NCI-H2227 treated with DMSO at 0.1 percent for 48 hours (cell line): Measurements from ENCODE around the gene PTBP3.

ENCODE experiments used
- DNase-seq: peaks from one replicate; lab custom pipeline; 2025; lab: John Stamatoyannopoulos, UW

Gene PTBP3

GRCh38 chr9:112360047-112360804 lies 26.8 kb upstream of the PTBP3 start:
- DNase-seq, result no peak

GRCh38 chr9:112355427-112355897 lies 22.0 kb upstream of the PTBP3 start:
- DNase-seq, result peak; percentile 15

- peak; percentile 36 for DNase-seq
Observed at GRCh38 chr9:112354081-112354743, 20.8 kb upstream of the PTBP3 start.

GRCh38 chr9:112352209-112352608 lies 18.8 kb upstream of the PTBP3 start:
- DNase-seq, result no peak

- no peak for DNase-seq
Observed at GRCh38 chr9:112351184-112351583, 17.8 kb upstream of the PTBP3 start.

GRCh38 chr9:112349008-112349333 lies 15.6 kb upstream of the PTBP3 start:
- no peak for DNase-seq

- DNase-seq, result peak; percentile 88
Observed at GRCh38 chr9:112348257-112349007, 15.0 kb upstream of the PTBP3 start.

- no peak for DNase-seq
Observed at GRCh38 chr9:112341730-112342129, 8.3 kb upstream of the PTBP3 start.

- DNase-seq, result no peak
Observed at GRCh38 chr9:112339886-112340285, 6.5 kb upstream of the PTBP3 start.

- no peak for DNase-seq
Observed at GRCh38 chr9:112338561-112338960, 5.1 kb upstream of the PTBP3 start.

GRCh38 chr9:112337547-112337946 lies 4.1 kb upstream of the PTBP3 start:
- DNase-seq, result no peak

- no peak for DNase-seq
Observed at GRCh38 chr9:112334432-112334841, 1.0 kb upstream of the PTBP3 start.

GRCh38 chr9:112333639-112334431 lies 416 bp upstream of the PTBP3 start:
- peak; percentile 83 for DNase-seq

- DNase-seq, result no peak
Observed at GRCh38 chr9:112332674-112332976, 794 bp downstream of the PTBP3 start.

GRCh38 chr9:112332214-112332613 lies 1.2 kb downstream of the PTBP3 start:
- no peak for DNase-seq

- no peak for DNase-seq
Observed at GRCh38 chr9:112331674-112331952, 1.8 kb downstream of the PTBP3 start.

GRCh38 chr9:112328545-112328944 lies 4.9 kb downstream of the PTBP3 start:
- DNase-seq, result no peak

GRCh38 chr9:112327718-112328450 lies 5.5 kb downstream of the PTBP3 start:
- DNase-seq, result no peak

GRCh38 chr9:112326194-112326593 lies 7.2 kb downstream of the PTBP3 start:
- no peak for DNase-seq

- no peak for DNase-seq
Observed at GRCh38 chr9:112325600-112325999, 7.8 kb downstream of the PTBP3 start.

- no peak for DNase-seq
Observed at GRCh38 chr9:112325127-112325526, 8.3 kb downstream of the PTBP3 start.

- no peak for DNase-seq
Observed at GRCh38 chr9:112323378-112323854, 10.0 kb downstream of the PTBP3 start.
